ENCODE results near the gene ZBED5. TPM values are rescaled to one million over a fixed set of nuclear protein-coding genes. Genes with fewer than 3 reads are reported as not detected.
"Not testable (repeated sequence)": the region's sequence is repeated elsewhere in the genome, so short reads cannot be mapped to it uniquely, and the experiment has no call there.

Gene ZBED5
- total and polyA plus RNA-seq, 2 donors: 55.1 to 131 TPM

DNA sequence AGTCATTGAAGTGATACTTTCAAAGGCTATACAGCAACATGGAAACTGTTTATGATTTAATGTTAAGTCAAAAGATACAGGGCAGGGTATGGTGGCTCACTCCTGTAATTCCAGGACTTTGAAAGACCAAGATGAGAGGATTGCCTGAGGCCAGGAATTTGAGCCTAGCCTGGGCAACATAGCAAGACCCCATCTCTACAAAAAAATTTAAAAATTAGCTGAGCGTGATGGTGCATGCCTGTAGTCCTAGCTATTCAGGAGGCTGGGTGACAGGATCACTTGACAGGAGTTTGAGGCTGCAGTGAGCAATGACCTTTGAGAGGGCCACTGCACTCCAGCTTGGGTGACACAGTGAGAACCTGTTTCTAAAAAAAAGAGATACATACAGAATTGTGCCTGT, 39.3 kb upstream of the ZBED5 start:
- Histone ChIP-seq H3K27ac (ENCODE audit: low read depth in 1 of 2, low read length in 1 of 2) (no peak overlapping the region), H3K36me3 (ENCODE audit: control insufficient read depth in 2 of 2, insufficient read depth in 2 of 2, low read length in 1 of 2) (no peaks in the 10 kb centered on the region), H3K4me1 (ENCODE audit: control insufficient read depth in 2 of 2, insufficient read depth in 2 of 2, low read length in 2 of 2) (peaks cover 0 to 18% of the 10 kb centered on the region in 2 donors), H3K9me3 (ENCODE audit: control insufficient read depth in 2 of 2, insufficient read depth in 1 of 2, low read length in 1 of 2) (no peaks in the 10 kb centered on the region), H3K27me3 (ENCODE audit: control insufficient read depth in 2 of 2, insufficient read depth in 1 of 2, low read length in 1 of 2) (no peaks in the 10 kb centered on the region), H3K4me3 (ENCODE audit: low read length in 2 of 2) (no peak overlapping the region)
- no peak for DNase-seq (ENCODE audit: low read depth in 6 of 9, low spot score in 9 of 9)
- WGBS: 98% methylated on average over 1 of the region's 1 CpG

DNA sequence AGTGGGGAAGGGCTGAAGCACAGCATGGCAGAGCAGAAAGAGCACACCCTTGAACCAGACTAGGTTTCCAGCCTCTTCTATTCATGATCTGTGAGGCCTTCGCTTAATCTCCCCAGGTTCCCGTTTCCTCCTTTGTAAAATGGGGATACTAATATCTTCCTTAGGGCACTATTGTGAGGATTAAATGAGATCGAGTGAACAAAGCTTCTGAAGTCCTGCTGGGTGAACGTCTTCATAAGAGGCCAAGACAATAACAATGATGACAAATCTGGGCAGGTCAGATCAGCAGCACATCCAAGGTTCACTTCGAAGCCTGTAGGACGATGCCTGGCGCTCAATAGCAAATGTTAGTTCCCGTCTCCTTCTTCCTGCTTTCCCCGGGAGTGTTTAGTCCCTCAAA, 38.6 kb upstream of the ZBED5 start:
- H3K4me3 ChIP-seq (ENCODE audit: low read length in 2 of 2): no peak overlapping the region
- no peaks in the 10 kb centered on the region for H3K27me3 ChIP-seq (ENCODE audit: control insufficient read depth in 2 of 2, insufficient read depth in 1 of 2, low read length in 1 of 2)
- H3K4me1 ChIP-seq (ENCODE audit: control insufficient read depth in 2 of 2, insufficient read depth in 2 of 2, low read length in 2 of 2): peaks cover 0 to 18% of the 10 kb centered on the region in 2 donors
- H3K27ac ChIP-seq (ENCODE audit: low read depth in 1 of 2, low read length in 1 of 2): no peak overlapping the region
- no peaks in the 10 kb centered on the region for H3K36me3 ChIP-seq (ENCODE audit: control insufficient read depth in 2 of 2, insufficient read depth in 2 of 2, low read length in 1 of 2)
- no peaks in the 10 kb centered on the region for H3K9me3 ChIP-seq (ENCODE audit: control insufficient read depth in 2 of 2, insufficient read depth in 1 of 2, low read length in 1 of 2)
- DNase-seq (ENCODE audit: low read depth in 6 of 9, low spot score in 9 of 9): no peak
- WGBS: 92% methylated on average over 9 of the region's 9 CpGs

DNA sequence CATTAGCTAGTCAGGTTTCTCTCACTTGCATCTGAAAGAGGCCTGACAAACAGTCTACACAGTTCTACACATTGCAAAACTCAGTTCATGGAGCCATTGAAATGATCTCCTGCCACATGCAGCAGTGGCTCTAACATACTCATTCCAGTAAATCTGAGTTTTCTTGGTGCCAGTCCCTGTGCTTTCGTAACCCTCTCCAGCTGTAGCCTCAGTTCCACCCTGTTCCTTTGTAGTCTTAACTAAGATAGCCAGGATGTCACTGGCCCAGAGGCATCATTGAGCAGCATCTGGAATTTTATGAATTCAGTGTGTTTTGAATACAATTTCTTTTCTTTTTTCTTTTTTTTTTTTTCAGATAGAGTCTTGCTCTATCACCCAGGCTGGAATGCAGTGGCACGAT, 37.4 kb upstream of the ZBED5 start:
- Histone ChIP-seq H3K4me1 (ENCODE audit: control insufficient read depth in 2 of 2, insufficient read depth in 2 of 2, low read length in 2 of 2) (peaks cover 0 to 17% of the 10 kb centered on the region in 2 donors), H3K9me3 (ENCODE audit: control insufficient read depth in 2 of 2, insufficient read depth in 1 of 2, low read length in 1 of 2) (no peaks in the 10 kb centered on the region), H3K27me3 (ENCODE audit: control insufficient read depth in 2 of 2, insufficient read depth in 1 of 2, low read length in 1 of 2) (no peaks in the 10 kb centered on the region), H3K4me3 (ENCODE audit: low read length in 2 of 2) (no peak overlapping the region), H3K27ac (ENCODE audit: low read depth in 1 of 2, low read length in 1 of 2) (no peak overlapping the region), H3K36me3 (ENCODE audit: control insufficient read depth in 2 of 2, insufficient read depth in 2 of 2, low read length in 1 of 2) (no peaks in the 10 kb centered on the region)
- DNase-seq (ENCODE audit: low read depth in 6 of 9, low spot score in 9 of 9): no peak
- WGBS: 95% methylated on average over 2 of the region's 2 CpGs

DNA sequence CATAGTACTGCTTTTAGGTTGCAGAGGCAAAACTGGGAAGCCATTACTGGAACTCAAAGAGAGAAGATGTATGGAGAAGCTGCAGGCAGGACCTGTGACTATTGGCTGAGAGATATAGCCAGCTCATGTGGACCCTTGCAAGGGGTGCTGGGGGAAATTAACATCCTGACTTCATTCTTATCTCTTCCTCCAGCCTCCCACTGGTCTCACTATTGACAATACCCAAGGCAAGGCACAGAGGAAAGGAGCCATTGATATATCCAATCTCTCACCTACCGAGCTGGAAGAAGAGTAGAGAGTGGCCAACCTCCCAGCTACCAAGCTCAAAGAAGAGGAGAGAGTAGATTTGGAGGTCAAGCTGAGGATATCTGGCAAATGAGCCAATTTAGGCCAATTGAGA, 36.8 kb upstream of the ZBED5 start:
- Histone ChIP-seq H3K27me3 (ENCODE audit: control insufficient read depth in 2 of 2, insufficient read depth in 1 of 2, low read length in 1 of 2) (no peaks in the 10 kb centered on the region), H3K9me3 (ENCODE audit: control insufficient read depth in 2 of 2, insufficient read depth in 1 of 2, low read length in 1 of 2) (no peaks in the 10 kb centered on the region), H3K27ac (ENCODE audit: low read depth in 1 of 2, low read length in 1 of 2) (no peak overlapping the region), H3K4me1 (ENCODE audit: control insufficient read depth in 2 of 2, insufficient read depth in 2 of 2, low read length in 2 of 2) (peaks cover 0 to 11% of the 10 kb centered on the region in 2 donors), H3K4me3 (ENCODE audit: low read length in 2 of 2) (no peak overlapping the region), H3K36me3 (ENCODE audit: control insufficient read depth in 2 of 2, insufficient read depth in 2 of 2, low read length in 1 of 2) (no peaks in the 10 kb centered on the region)
- 97% methylated on average over 1 of the region's 1 CpG for WGBS
- DNase-seq (ENCODE audit: low read depth in 6 of 9, low spot score in 9 of 9): no peak

DNA sequence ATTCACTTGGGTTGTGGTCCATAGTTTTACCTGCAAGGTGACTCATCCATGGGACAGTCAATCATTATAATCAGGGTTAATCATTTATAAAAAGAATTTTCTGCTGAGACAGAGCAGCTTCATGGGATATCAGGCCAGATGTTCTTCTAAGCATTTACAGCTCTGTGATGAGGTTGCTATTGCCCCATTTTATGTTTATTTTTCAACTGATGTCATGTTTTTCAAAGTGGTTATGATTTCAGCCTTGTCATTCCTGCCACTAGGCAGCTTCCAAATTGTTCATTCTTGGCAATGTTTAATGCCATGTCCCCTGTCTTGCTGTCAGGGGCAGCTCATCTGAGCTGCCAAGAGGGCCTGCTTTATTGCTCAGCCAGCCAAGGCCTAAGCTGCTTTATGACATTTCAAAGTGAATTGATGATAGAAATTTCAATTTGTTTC, 35.9 kb upstream of the ZBED5 start:
- no peak overlapping the region for H3K4me3 ChIP-seq (ENCODE audit: low read length in 2 of 2)
- H3K27ac ChIP-seq (ENCODE audit: low read depth in 1 of 2, low read length in 1 of 2): no peak overlapping the region
- H3K4me1 ChIP-seq (ENCODE audit: control insufficient read depth in 2 of 2, insufficient read depth in 2 of 2, low read length in 2 of 2): peaks cover 0 to 2% of the 10 kb centered on the region in 2 donors
- no peaks in the 10 kb centered on the region for H3K27me3 ChIP-seq (ENCODE audit: control insufficient read depth in 2 of 2, insufficient read depth in 1 of 2, low read length in 1 of 2)
- no peak for DNase-seq (ENCODE audit: low read depth in 6 of 9, low spot score in 9 of 9)
- H3K36me3 ChIP-seq (ENCODE audit: control insufficient read depth in 2 of 2, insufficient read depth in 2 of 2, low read length in 1 of 2): no peaks in the 10 kb centered on the region
- H3K9me3 ChIP-seq (ENCODE audit: control insufficient read depth in 2 of 2, insufficient read depth in 1 of 2, low read length in 1 of 2): no peaks in the 10 kb centered on the region

DNA sequence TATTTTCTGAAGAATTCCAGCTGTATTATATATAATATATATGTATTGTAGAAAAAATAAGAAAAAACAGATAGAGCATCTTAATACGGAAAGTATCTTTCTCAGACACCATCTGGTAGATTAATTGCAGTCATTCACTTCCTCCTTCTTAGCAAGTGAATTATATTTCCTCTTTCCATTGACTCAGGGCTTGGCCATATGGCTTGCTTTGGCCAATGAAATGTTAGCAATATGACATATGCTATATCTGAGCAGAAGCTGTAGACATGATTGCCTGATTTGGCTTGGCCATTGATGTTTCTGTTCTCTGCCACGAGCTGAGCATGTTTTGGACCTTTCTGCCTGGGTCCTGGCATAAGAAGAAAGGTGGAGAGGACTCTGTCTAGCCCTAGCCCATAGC, 34.4 kb upstream of the ZBED5 start:
- no peaks in the 10 kb centered on the region for H3K27me3 ChIP-seq (ENCODE audit: control insufficient read depth in 2 of 2, insufficient read depth in 1 of 2, low read length in 1 of 2)
- H3K9me3 ChIP-seq (ENCODE audit: control insufficient read depth in 2 of 2, insufficient read depth in 1 of 2, low read length in 1 of 2): no peaks in the 10 kb centered on the region
- H3K4me3 ChIP-seq (ENCODE audit: low read length in 2 of 2): no peak overlapping the region
- H3K36me3 ChIP-seq (ENCODE audit: control insufficient read depth in 2 of 2, insufficient read depth in 2 of 2, low read length in 1 of 2): no peaks in the 10 kb centered on the region
- H3K4me1 ChIP-seq (ENCODE audit: control insufficient read depth in 2 of 2, insufficient read depth in 2 of 2, low read length in 2 of 2): no peaks in the 10 kb centered on the region
- no peak overlapping the region for H3K27ac ChIP-seq (ENCODE audit: low read depth in 1 of 2, low read length in 1 of 2)
- no peak for DNase-seq (ENCODE audit: low read depth in 6 of 9, low spot score in 9 of 9)
- WGBS: 91% methylated on average over 2 of the region's 2 CpGs

DNA sequence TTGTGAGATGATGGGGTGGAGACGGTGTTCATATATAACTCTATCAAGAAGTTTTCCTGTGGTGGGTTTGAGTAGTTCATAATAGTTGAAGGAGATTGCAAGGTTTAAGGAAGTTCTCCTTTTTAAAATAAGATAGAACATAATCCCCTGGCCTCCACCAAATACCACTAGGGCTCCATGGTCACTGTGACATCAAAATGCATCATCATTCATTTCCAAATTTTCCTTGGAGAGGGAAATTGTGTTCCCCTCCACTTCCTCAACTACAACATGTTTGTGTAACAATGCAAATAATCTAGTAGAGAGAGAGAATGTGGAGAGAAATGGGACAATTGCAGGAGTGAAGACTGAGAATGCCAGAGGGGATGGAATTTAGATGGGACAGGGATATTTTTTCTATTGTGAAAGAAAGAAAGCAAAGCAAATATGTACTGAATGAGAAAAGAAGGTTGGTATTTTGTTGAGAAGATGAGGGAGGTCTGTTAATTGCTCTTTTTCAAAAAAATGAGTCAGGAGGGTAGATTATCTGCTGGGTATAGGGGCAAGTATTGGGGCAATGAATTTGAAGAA, 33.4 kb upstream of the ZBED5 start:
- H3K4me3 ChIP-seq (ENCODE audit: low read length in 2 of 2): no peak overlapping the region
- H3K27me3 ChIP-seq (ENCODE audit: control insufficient read depth in 2 of 2, insufficient read depth in 1 of 2, low read length in 1 of 2): no peaks in the 10 kb centered on the region
- DNase-seq (ENCODE audit: low read depth in 6 of 9, low spot score in 9 of 9): no peak
- no peak overlapping the region for H3K27ac ChIP-seq (ENCODE audit: low read depth in 1 of 2, low read length in 1 of 2)
- no peaks in the 10 kb centered on the region for H3K4me1 ChIP-seq (ENCODE audit: control insufficient read depth in 2 of 2, insufficient read depth in 2 of 2, low read length in 2 of 2)
- H3K9me3 ChIP-seq (ENCODE audit: control insufficient read depth in 2 of 2, insufficient read depth in 1 of 2, low read length in 1 of 2): no peaks in the 10 kb centered on the region
- H3K36me3 ChIP-seq (ENCODE audit: control insufficient read depth in 2 of 2, insufficient read depth in 2 of 2, low read length in 1 of 2): no peaks in the 10 kb centered on the region
- WGBS: 91% methylated on average over 1 of the region's 1 CpG

DNA sequence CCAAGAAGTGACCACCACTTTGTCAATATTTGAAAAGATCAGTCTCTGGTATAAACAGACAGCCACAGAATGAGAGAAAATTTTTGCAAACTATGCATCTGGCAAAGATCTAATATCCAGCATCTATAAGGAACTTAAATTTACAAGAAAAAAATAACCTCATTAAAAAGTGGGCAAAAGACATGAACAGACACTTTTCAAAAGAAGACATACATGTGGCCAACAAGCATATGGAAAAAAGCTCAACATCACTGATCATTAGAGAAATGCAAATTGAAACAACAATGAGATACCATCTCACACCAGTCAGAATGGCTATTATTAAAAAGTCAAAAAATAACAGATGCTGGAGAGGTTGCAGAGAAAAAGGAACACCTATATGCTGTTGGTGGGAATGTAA, 32.2 kb upstream of the ZBED5 start:
- not testable (repeated sequence) for H3K4me1 ChIP-seq (ENCODE audit: control insufficient read depth in 2 of 2, insufficient read depth in 2 of 2, low read length in 2 of 2); H3K36me3 ChIP-seq (ENCODE audit: control insufficient read depth in 2 of 2, insufficient read depth in 2 of 2, low read length in 1 of 2); H3K4me3 ChIP-seq (ENCODE audit: low read length in 2 of 2); H3K9me3 ChIP-seq (ENCODE audit: control insufficient read depth in 2 of 2, insufficient read depth in 1 of 2, low read length in 1 of 2); H3K27me3 ChIP-seq (ENCODE audit: control insufficient read depth in 2 of 2, insufficient read depth in 1 of 2, low read length in 1 of 2); H3K27ac ChIP-seq (ENCODE audit: low read depth in 1 of 2, low read length in 1 of 2); DNase-seq (ENCODE audit: low read depth in 6 of 9, low spot score in 9 of 9)

DNA sequence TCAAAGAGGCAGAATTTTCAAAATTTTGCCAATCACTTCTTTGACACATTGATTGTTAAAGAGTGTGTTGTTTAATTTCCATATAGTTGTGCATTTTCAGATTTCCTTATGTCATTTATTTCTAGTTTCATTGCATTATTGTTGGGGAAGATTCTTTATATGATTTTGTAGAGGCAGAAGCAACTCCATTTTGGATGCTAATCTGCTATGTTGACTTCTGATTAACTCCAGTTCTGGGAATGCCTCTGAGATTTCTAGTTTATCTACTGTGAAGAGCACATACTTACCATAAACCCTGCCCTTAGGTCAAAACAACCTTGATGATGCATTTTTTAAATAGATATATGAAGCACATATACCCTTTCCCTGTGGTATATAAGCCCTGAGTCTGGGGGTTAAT, 29.5 kb upstream of the ZBED5 start:
- no peak overlapping the region for H3K27ac ChIP-seq (ENCODE audit: low read depth in 1 of 2, low read length in 1 of 2)

More for the DNA sequence above, 29.5 kb upstream of the ZBED5 start:
- Histone ChIP-seq H3K36me3 (ENCODE audit: control insufficient read depth in 2 of 2, insufficient read depth in 2 of 2, low read length in 1 of 2) (no peaks in the 10 kb centered on the region), H3K4me3 (ENCODE audit: low read length in 2 of 2) (no peak overlapping the region), H3K4me1 (ENCODE audit: control insufficient read depth in 2 of 2, insufficient read depth in 2 of 2, low read length in 2 of 2) (no peaks in the 10 kb centered on the region), H3K9me3 (ENCODE audit: control insufficient read depth in 2 of 2, insufficient read depth in 1 of 2, low read length in 1 of 2) (no peaks in the 10 kb centered on the region), H3K27me3 (ENCODE audit: control insufficient read depth in 2 of 2, insufficient read depth in 1 of 2, low read length in 1 of 2) (no peaks in the 10 kb centered on the region)
- DNase-seq (ENCODE audit: low read depth in 6 of 9, low spot score in 9 of 9): no peak

All from thymus (tissue), 11 donors.